Measurements from ENCODE around the gene ITPR1. TPM values are rescaled to one million over a fixed set of nuclear protein-coding genes. Genes with fewer than 3 reads are reported as not detected.

Gene ITPR1
- total and polyA plus RNA-seq, 10 of the 15 experiments (the other 5 are each of a cell fraction or from before 2014, with no cell fraction given) = 12.2 to 239 (median 28.4) TPM

DNA sequence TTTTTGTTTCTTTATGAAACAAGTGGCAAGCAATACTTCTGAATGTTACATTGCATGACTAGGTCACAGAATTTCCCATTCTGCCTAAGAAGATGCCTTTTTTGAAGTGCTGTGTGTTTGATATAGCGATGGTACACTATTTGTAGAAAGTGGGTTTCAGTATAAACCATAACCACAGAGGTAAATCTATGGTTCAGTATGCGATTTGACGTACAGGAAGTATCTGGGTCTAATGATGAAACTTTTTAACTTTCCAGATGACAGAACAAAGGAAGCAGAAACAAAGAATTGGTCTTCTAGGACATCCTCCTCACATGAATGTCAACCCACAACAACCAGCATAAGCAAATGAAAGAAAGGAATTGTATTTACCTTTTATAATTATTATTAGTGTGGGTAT, 352.7 kb downstream of the ITPR1 start (continued):
- TF ChIP-seq, protein P1, sequence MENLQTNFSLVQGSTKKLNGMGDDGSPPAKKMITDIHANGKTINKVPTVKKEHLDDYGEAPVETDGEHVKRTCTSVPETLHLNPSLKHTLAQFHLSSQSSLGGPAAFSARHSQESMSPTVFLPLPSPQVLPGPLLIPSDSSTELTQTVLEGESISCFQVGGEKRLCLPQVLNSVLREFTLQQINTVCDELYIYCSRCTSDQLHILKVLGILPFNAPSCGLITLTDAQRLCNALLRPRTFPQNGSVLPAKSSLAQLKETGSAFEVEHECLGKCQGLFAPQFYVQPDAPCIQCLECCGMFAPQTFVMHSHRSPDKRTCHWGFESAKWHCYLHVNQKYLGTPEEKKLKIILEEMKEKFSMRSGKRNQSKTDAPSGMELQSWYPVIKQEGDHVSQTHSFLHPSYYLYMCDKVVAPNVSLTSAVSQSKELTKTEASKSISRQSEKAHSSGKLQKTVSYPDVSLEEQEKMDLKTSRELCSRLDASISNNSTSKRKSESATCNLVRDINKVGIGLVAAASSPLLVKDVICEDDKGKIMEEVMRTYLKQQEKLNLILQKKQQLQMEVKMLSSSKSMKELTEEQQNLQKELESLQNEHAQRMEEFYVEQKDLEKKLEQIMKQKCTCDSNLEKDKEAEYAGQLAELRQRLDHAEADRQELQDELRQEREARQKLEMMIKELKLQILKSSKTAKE (IDR thresholded peaks at IDR 0.05; ENCODE audit: low read depth, poor library complexity, severe bottlenecking) = peak; percentile 95
- TF ChIP-seq FOS (IDR thresholded peaks at IDR 0.05; ENCODE audit: borderline replicate concordance, extremely low read depth, insufficient read length) (no peak), CHD1 (IDR thresholded peaks at IDR 0.05; ENCODE audit: low read depth, low read length) (no peak), IKZF2 (IDR thresholded peaks at IDR 0.05) (peak; percentile 95 to 96), YY1 (IDR thresholded peaks at IDR 0.05; ENCODE audit: low read depth, low read length) (no peak), ZNF207 (IDR thresholded peaks at IDR 0.05; ENCODE audit: borderline replicate concordance) (0 out of 2 replicates have a peak, but pooled peaks have one; percentile 2), SMAD5 (IDR thresholded peaks at IDR 0.05; ENCODE audit: low read depth) (no peak)
- TF ChIP-seq, protein P2, sequence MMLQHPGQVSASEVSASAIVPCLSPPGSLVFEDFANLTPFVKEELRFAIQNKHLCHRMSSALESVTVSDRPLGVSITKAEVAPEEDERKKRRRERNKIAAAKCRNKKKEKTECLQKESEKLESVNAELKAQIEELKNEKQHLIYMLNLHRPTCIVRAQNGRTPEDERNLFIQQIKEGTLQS (IDR thresholded peaks at IDR 0.05; ENCODE audit: borderline replicate concordance, extremely low read depth, low read depth, low read length) = no peak
- TF ChIP-seq, protein P3, sequence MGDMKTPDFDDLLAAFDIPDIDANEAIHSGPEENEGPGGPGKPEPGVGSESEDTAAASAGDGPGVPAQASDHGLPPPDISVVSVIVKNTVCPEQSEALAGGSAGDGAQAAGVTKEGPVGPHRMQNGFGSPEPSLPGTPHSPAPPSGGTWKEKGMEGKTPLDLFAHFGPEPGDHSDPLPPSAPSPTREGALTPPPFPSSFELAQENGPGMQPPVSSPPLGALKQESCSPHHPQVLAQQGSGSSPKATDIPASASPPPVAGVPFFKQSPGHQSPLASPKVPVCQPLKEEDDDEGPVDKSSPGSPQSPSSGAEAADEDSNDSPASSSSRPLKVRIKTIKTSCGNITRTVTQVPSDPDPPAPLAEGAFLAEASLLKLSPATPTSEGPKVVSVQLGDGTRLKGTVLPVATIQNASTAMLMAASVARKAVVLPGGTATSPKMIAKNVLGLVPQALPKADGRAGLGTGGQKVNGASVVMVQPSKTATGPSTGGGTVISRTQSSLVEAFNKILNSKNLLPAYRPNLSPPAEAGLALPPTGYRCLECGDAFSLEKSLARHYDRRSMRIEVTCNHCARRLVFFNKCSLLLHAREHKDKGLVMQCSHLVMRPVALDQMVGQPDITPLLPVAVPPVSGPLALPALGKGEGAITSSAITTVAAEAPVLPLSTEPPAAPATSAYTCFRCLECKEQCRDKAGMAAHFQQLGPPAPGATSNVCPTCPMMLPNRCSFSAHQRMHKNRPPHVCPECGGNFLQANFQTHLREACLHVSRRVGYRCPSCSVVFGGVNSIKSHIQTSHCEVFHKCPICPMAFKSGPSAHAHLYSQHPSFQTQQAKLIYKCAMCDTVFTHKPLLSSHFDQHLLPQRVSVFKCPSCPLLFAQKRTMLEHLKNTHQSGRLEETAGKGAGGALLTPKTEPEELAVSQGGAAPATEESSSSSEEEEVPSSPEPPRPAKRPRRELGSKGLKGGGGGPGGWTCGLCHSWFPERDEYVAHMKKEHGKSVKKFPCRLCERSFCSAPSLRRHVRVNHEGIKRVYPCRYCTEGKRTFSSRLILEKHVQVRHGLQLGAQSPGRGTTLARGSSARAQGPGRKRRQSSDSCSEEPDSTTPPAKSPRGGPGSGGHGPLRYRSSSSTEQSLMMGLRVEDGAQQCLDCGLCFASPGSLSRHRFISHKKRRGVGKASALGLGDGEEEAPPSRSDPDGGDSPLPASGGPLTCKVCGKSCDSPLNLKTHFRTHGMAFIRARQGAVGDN (IDR thresholded peaks at IDR 0.05) = peak; percentile 55
- TF ChIP-seq, protein P4, sequence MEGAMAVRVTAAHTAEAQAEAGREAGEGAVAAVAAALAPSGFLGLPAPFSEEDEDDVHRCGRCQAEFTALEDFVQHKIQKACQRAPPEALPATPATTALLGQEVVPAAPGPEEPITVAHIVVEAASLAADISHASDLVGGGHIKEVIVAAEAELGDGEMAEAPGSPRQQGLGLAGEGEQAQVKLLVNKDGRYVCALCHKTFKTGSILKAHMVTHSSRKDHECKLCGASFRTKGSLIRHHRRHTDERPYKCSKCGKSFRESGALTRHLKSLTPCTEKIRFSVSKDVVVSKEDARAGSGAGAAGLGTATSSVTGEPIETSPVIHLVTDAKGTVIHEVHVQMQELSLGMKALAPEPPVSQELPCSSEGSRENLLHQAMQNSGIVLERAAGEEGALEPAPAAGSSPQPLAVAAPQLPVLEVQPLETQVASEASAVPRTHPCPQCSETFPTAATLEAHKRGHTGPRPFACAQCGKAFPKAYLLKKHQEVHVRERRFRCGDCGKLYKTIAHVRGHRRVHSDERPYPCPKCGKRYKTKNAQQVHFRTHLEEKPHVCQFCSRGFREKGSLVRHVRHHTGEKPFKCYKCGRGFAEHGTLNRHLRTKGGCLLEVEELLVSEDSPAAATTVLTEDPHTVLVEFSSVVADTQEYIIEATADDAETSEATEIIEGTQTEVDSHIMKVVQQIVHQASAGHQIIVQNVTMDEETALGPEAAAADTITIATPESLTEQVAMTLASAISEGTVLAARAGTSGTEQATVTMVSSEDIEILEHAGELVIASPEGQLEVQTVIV (IDR thresholded peaks at IDR 0.05; ENCODE audit: borderline replicate concordance, partially characterized antibody) = no peak
- TF ChIP-seq, protein P5, sequence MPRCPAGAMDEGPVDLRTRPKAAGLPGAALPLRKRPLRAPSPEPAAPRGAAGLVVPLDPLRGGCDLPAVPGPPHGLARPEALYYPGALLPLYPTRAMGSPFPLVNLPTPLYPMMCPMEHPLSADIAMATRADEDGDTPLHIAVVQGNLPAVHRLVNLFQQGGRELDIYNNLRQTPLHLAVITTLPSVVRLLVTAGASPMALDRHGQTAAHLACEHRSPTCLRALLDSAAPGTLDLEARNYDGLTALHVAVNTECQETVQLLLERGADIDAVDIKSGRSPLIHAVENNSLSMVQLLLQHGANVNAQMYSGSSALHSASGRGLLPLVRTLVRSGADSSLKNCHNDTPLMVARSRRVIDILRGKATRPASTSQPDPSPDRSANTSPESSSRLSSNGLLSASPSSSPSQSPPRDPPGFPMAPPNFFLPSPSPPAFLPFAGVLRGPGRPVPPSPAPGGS (IDR thresholded peaks at IDR 0.05; ENCODE audit: borderline replicate concordance, insufficient read depth, low read depth, low read length, poor library complexity, severe bottlenecking) = peak; percentile 75
- TF ChIP-seq, protein P6, sequence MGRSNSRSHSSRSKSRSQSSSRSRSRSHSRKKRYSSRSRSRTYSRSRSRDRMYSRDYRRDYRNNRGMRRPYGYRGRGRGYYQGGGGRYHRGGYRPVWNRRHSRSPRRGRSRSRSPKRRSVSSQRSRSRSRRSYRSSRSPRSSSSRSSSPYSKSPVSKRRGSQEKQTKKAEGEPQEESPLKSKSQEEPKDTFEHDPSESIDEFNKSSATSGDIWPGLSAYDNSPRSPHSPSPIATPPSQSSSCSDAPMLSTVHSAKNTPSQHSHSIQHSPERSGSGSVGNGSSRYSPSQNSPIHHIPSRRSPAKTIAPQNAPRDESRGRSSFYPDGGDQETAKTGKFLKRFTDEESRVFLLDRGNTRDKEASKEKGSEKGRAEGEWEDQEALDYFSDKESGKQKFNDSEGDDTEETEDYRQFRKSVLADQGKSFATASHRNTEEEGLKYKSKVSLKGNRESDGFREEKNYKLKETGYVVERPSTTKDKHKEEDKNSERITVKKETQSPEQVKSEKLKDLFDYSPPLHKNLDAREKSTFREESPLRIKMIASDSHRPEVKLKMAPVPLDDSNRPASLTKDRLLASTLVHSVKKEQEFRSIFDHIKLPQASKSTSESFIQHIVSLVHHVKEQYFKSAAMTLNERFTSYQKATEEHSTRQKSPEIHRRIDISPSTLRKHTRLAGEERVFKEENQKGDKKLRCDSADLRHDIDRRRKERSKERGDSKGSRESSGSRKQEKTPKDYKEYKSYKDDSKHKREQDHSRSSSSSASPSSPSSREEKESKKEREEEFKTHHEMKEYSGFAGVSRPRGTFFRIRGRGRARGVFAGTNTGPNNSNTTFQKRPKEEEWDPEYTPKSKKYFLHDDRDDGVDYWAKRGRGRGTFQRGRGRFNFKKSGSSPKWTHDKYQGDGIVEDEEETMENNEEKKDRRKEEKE (IDR thresholded peaks at IDR 0.05) = no peak
- TF ChIP-seq, protein P7, sequence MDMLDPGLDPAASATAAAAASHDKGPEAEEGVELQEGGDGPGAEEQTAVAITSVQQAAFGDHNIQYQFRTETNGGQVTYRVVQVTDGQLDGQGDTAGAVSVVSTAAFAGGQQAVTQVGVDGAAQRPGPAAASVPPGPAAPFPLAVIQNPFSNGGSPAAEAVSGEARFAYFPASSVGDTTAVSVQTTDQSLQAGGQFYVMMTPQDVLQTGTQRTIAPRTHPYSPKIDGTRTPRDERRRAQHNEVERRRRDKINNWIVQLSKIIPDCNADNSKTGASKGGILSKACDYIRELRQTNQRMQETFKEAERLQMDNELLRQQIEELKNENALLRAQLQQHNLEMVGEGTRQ (IDR thresholded peaks at IDR 0.05; ENCODE audit: borderline replicate concordance, low read depth, low read length) = no peak

Measured in GM12878 (cell line).